NCI-H526 treated with DMSO at 0.1 percent for 48 hours (cell line): ENCODE results near the gene ENO2.

ENCODE experiments used
- DNase-seq: peaks from one replicate; lab custom pipeline; 2025; lab: John Stamatoyannopoulos, UW

Gene ENO2

GRCh38 chr12:6960593-6961277, 46.4 kb downstream of the ENO2 start:
- no peak for DNase-seq

GRCh38 chr12:6961278-6961694, 46.9 kb downstream of the ENO2 start:
- no peak for DNase-seq

- peak; percentile 86 for DNase-seq
These were observed 47.4 kb downstream of the ENO2 start for GRCh38 chr12:6961695-6962284.

GRCh38 chr12:6962285-6963015, 48.1 kb downstream of the ENO2 start:
- DNase-seq = peak; percentile 86

GRCh38 chr12:6963016-6963731, 48.8 kb downstream of the ENO2 start:
- peak; percentile 88 for DNase-seq

- no peak for DNase-seq
These were observed 49.5 kb downstream of the ENO2 start for GRCh38 chr12:6963791-6964413.

GRCh38 chr12:6964605-6965025, 50.2 kb downstream of the ENO2 start:
- peak; percentile 29 for DNase-seq

GRCh38 chr12:6965026-6965661, 50.8 kb downstream of the ENO2 start:
- DNase-seq = peak; percentile 65

GRCh38 chr12:6965714-6966113, 51.3 kb downstream of the ENO2 start:
- no peak for DNase-seq

- no peak for DNase-seq
These were observed 52.0 kb downstream of the ENO2 start for GRCh38 chr12:6966351-6966750.

GRCh38 chr12:6967651-6968100, 53.3 kb downstream of the ENO2 start:
- DNase-seq = no peak

- DNase-seq = no peak
These were observed 54.0 kb downstream of the ENO2 start for GRCh38 chr12:6968426-6968825.

- peak; percentile 1 for DNase-seq
These were observed 55.7 kb downstream of the ENO2 start for GRCh38 chr12:6970096-6970527.
